Measurements from ENCODE around the gene CIB4. TPM values are rescaled to one million over a fixed set of nuclear protein-coding genes. Genes with fewer than 3 reads are reported as not detected.

Gene CIB4
- total and polyA plus RNA-seq, 2 of the 4 experiments (the other 2 are of a cell fraction), result not detected

- no peak overlapping the region for H4K5ac ChIP-seq (ENCODE audit: low read depth, low read length)
- H2BK5ac ChIP-seq (ENCODE audit: low read depth, low read length, poor library complexity, severe bottlenecking), result no peak overlapping the region
- no peak overlapping the region for H4K91ac ChIP-seq (ENCODE audit: insufficient read depth, low read depth, low read length)
- no peak overlapping the region for H3K56ac ChIP-seq (ENCODE audit: extremely low read depth, insufficient read depth, low read length)
- H2BK15ac ChIP-seq (ENCODE audit: low read depth, low read length), result no peak overlapping the region
- no peaks in the 10 kb centered on the region for H4K20me1 ChIP-seq (ENCODE audit: insufficient read depth, low read length)
- H2BK20ac ChIP-seq (ENCODE audit: low read depth, low read length), result no peak overlapping the region
- H3K4me2 ChIP-seq (ENCODE audit: low read depth, low read length), result no peak overlapping the region
- no peak overlapping the region for H2AK5ac ChIP-seq (ENCODE audit: low read depth, low read length)
- H3K9ac ChIP-seq (ENCODE audit: low read depth, low read length), result no peak overlapping the region
- no peak overlapping the region for H3K14ac ChIP-seq (replicated peaks; ENCODE audit: low read depth, low read length)
- H3K27me3 ChIP-seq (ENCODE audit: control insufficient read depth, insufficient read depth, low read length), result peaks cover 45% of the 10 kb centered on the region
- ChIA-PET CTCF (no interaction called here), POLR2A (ENCODE audit: unreplicated experiment) (no interaction called here)
- H3K27ac ChIP-seq (ENCODE audit: insufficient read depth, low read length), result no peak overlapping the region
- no peaks in the 10 kb centered on the region for H3K9me1 ChIP-seq (ENCODE audit: insufficient read depth, low read length)
- peak; percentile 5 for DNase-seq
- H3K4me1 ChIP-seq (ENCODE audit: control insufficient read depth, insufficient read depth, low read length), result no peaks in the 10 kb centered on the region
- no TSS peak for BruUV-seq (replicated peaks)
- H3K18ac ChIP-seq (ENCODE audit: low read depth, low read length), result no peak overlapping the region
- ATAC-seq (ENCODE audit: low read depth), result no peak
- H3K36me3 ChIP-seq (ENCODE audit: control insufficient read depth, insufficient read depth, low read length), result no peaks in the 10 kb centered on the region
- H2AK9ac ChIP-seq (replicated peaks; ENCODE audit: low read depth, low read length, poor library complexity), result no peak overlapping the region
- H3K79me1 ChIP-seq (ENCODE audit: low read depth in 1 of 2, low read length in 2 of 2), result no peaks in the 10 kb centered on the region
- H2AFZ ChIP-seq (replicated peaks; ENCODE audit: low read length, poor library complexity), result no peak overlapping the region
- H3K4ac ChIP-seq (ENCODE audit: low read depth, low read length), result no peak overlapping the region
- no peak overlapping the region for H2BK120ac ChIP-seq (ENCODE audit: low read depth, low read length)
- no peak overlapping the region for H3K4me3 ChIP-seq (ENCODE audit: insufficient read depth, low read depth, low read length)
- no peak overlapping the region for H4K8ac ChIP-seq (ENCODE audit: low read depth in 2 of 2, low read length in 2 of 2)
- H3K23ac ChIP-seq (ENCODE audit: low read depth, low read length), result no peak overlapping the region
- intact Hi-C loops (cut with micrococcal nuclease) (no loop called here), dilution Hi-C loops (cut with HindIII; ENCODE audit: low sequenced_read_pairs, unreplicated experiment) (no loop called here), in situ Hi-C loops (cut with MboI; ENCODE audit: low sequenced_read_pairs) (no loop called here)
- 48% methylated on average over 6 of the region's 8 CpGs; no CpG with 5 or more reads in 1 of the 2 experiments for WGBS, 2 experiments (ENCODE audit: extremely low coverage in 2 of 2, insufficient read length in 1 of 2)
- TF ChIP-seq RFX5 (IDR thresholded peaks at IDR 0.05; ENCODE audit: low read depth, low read length) (no peak), CEBPB (IDR thresholded peaks at IDR 0.05; ENCODE audit: low read depth, low read length) (no peak), MAZ (IDR thresholded peaks at IDR 0.05; ENCODE audit: borderline replicate concordance, low read depth, low read length) (no peak), POLR2A (IDR thresholded peaks at IDR 0.05; ENCODE audit: low read depth, low read length) (no peak), NFE2L2 (IDR thresholded peaks at IDR 0.05; ENCODE audit: low read depth, low read length) (no peak), RAD21 (IDR thresholded peaks at IDR 0.05; ENCODE audit: low read length) (no peak), MXI1 (IDR thresholded peaks at IDR 0.05; ENCODE audit: borderline replicate concordance, low read depth, low read length) (no peak), SMC3 (IDR thresholded peaks at IDR 0.05; ENCODE audit: low read depth, low read length) (no peak), RCOR1 (IDR thresholded peaks at IDR 0.05; ENCODE audit: insufficient replicate concordance, low read length) (no peak), CHD1 (IDR thresholded peaks at IDR 0.05; ENCODE audit: low read depth, low read length) (no peak), MAFK (IDR thresholded peaks at IDR 0.05; ENCODE audit: low read depth, low read length) (no peak), ELK1 (IDR thresholded peaks at IDR 0.05; ENCODE audit: borderline replicate concordance, low read depth, low read length) (no peak), CTCF (conservative IDR thresholded peaks at IDR 0.05; ENCODE audit: low read depth, low read length) (no peak), FOS (IDR thresholded peaks at IDR 0.05; ENCODE audit: low read depth, low read length) (no peak)
- TF ChIP-seq, protein P1, sequence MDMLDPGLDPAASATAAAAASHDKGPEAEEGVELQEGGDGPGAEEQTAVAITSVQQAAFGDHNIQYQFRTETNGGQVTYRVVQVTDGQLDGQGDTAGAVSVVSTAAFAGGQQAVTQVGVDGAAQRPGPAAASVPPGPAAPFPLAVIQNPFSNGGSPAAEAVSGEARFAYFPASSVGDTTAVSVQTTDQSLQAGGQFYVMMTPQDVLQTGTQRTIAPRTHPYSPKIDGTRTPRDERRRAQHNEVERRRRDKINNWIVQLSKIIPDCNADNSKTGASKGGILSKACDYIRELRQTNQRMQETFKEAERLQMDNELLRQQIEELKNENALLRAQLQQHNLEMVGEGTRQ (IDR thresholded peaks at IDR 0.05; ENCODE audit: low read depth, low read length), result no peak
- H3K9me3 ChIP-seq (ENCODE audit: control insufficient read depth, insufficient read depth, low read length), result no peaks in the 10 kb centered on the region
Measured at GRCh38 chr2:26668856-26669750, 27.9 kb upstream of the CIB4 start.

Data from IMR-90 (cell line).